Inflammatory macrophage treated with lipopolysaccharide for 1 hour (primary cell): ENCODE measurements around the gene DST.

Experiments
- DNase-seq, 2 donors: peaks; one replicate each; pipeline ENCODE4 v3.0.0-alpha.2; 2020 to 2022

The DST gene

DNA sequence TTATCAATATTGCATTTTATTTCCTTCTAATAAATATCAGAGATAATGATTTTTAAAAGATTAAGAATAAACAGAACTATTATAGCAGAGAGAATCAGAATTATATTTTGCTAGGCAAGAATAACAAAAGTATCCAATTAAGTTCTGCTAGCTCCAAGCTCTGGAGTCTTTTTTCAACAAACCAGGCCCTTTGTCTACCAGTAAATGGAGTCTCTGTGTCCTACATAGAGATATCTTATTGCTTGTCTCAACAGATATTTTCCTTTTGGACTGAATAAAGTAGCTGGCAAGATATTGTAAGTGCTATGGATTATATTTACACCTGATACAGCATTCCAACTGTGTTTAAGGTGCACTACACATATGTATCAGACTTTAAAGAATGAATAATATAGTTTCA is 107.1 kb downstream of the DST start:
- DNase-seq: no peak

GRCh38 chr6:56534680-56535419 is 107.8 kb downstream of the DST start:
- no peak for DNase-seq

- no peak for DNase-seq
Observed at GRCh38 chr6:56532766-56533551, 109.7 kb downstream of the DST start.

DNA sequence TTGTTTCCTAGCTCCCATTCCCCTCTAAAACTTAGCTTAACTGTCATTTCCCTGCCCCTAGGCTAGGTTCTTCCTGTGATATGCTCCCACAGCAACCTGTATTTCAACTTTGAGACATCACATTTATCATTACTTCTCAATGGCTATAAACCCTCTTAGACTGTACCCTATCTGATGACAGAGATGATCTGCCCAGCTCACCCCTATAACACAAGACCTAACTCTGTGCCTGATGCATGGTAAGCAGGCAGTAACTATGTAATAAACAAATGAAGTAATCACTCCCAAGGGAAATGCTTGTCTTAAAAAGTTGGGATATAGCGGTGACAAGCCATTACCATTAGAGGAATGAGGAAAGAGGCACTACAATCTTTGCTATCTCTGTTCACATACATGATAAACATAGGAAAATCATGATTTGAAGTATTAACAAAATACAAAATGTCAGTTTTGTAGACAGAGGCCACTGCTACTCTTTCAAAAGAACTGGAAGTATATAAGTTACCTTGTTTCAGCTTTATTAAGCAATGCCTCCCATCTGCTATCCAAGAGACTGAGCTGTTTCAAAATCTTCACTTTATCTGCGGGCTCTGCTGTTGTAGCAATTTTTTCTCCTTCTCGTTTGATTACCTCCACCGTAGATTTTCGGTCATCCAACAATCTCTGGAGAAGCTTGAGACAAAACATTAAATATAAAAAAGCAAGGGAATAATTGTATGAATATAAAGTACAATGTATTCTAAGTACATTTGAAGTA is 110.7 kb downstream of the DST start:
- DNase-seq: no peak

DNA sequence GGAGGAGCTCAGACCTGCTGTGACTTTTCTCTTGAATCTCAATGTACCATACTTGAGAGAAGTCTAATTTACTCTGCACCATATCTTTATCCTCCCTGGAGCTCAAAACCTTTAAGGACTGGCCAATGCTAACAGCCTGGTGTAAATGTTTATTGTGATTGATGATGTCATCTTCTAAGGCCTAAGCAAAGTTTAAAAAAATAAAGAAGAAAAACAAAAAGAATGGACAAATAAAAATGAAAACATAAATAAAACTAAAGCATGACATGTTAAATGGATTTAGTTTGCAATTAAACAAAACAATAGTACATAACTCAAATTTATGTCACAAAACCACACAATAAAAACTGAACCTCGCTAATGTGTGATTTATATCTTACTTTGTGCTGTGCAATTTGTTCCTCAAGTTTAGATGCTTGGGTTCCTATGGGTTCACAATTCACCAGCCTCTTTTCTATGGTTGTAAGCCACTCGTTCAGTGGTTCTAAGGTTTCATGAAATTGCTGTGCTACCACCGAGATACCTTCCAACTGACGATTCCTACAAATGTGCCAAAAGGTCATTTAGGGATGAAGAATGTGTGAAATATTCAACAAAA is 113.0 kb downstream of the DST start:
- no peak for DNase-seq

DNA sequence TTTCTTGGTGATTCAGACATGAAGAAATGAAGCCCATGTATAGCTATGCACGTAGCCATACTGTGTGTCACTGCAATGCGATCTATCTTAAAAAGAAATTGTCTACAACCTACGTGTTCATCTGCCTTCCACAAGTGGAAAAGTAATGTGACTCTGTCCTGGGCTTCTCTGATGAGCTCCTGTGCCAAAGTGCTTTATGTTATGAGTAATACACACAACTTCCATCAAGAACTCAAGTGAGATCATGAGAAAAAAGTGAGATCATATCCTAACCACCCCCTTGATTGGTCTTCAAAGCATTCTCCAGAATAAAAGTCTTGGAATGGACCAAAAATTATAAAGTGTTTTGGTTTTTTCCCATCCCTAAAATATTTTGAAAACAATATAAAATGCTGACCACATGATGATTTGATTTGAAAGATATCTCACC is 114.3 kb downstream of the DST start:
- no peak for DNase-seq

- DNase-seq: no peak
Observed at GRCh38 chr6:56527934-56528333, 114.8 kb downstream of the DST start.

- DNase-seq: no peak
Observed at GRCh38 chr6:56526860-56527544, 115.7 kb downstream of the DST start.

DNA sequence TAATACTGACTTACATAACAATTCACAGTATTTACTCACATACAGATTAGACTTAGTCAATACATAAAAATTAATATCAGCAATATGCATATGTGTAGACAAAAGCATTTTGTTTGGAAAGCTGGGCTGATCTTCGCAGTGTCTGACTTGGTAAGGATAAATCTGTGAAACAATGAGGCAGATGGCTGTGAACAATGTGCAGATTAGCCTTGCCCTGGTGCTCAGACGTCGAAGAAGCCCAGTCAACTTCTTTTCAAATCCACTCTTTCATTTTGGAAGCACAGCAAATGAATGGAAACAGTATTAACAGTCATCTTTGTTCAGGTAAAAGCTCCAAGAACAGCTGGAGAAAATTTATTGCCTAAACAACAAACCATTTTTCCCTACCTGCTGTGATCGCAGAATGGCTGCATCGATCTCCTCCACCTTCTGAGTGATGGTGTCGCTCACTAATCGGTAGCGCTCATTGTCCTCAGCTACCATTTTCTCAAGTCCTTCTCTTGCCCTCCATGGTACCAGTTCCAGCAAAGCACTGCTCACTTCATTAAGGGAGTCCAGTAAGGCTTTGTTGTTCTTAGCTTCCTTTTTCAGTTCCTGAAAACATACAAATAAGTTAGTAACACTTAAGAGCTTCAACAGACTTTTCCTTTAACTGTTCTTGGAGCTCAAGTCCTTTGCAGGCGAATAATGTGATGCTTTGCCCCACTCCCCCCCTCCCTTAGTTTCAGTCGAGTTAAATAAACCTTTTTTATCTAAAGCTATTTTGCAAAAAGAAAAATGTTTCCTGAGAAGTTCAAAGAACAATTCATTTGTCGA is 116.5 kb downstream of the DST start:
- DNase-seq: no peak

GRCh38 chr6:56524891-56525703 is 117.6 kb downstream of the DST start:
- no peak for DNase-seq

- no peak for DNase-seq
Observed at GRCh38 chr6:56522495-56523270, 120.0 kb downstream of the DST start.

DNA sequence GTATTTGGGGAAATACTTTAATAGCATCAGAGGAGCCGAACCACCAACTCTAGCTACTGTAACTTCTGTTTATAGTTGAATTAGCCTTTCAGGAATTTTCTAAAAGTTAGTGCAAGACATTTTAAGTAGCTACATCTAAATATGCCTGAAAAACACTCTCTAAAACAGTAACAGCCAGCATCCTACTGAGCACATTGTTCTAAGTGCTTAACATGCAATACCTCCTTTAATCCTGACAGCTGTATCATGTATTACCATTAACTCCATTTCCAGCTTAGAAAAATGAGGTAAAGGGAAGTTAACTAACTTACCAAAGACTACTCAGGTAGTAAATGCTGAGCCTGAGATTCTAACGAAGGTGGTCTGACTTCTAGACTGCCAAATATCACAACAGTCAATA is 120.7 kb downstream of the DST start:
- no peak for DNase-seq

DNA sequence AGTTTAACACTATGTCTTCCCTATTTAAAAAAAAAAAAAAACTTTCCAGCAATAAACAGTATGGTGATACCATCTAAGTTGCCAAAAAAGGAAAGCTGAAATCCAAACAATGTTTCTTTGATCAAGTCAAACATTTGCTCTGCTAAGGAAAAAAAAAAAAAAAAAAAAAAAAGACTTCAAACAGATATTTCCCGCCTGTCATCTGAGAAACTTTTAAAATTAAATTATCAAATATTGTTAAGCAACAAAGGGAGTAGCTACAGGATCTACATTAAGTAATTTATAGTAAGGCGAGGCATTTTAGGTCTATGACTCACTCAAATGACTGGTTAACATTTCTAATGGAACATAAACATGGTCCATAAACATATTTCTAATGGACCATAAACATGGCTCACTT is 121.2 kb downstream of the DST start:
- no peak for DNase-seq

GRCh38 chr6:56520218-56520617 is 122.5 kb downstream of the DST start:
- DNase-seq: no peak

- DNase-seq: no peak
Observed at GRCh38 chr6:56518995-56519767, 123.5 kb downstream of the DST start.

- no peak for DNase-seq
Observed at GRCh38 chr6:56517155-56517745, 125.4 kb downstream of the DST start.

GRCh38 chr6:56516003-56516402 is 126.7 kb downstream of the DST start:
- DNase-seq: no peak

DNA sequence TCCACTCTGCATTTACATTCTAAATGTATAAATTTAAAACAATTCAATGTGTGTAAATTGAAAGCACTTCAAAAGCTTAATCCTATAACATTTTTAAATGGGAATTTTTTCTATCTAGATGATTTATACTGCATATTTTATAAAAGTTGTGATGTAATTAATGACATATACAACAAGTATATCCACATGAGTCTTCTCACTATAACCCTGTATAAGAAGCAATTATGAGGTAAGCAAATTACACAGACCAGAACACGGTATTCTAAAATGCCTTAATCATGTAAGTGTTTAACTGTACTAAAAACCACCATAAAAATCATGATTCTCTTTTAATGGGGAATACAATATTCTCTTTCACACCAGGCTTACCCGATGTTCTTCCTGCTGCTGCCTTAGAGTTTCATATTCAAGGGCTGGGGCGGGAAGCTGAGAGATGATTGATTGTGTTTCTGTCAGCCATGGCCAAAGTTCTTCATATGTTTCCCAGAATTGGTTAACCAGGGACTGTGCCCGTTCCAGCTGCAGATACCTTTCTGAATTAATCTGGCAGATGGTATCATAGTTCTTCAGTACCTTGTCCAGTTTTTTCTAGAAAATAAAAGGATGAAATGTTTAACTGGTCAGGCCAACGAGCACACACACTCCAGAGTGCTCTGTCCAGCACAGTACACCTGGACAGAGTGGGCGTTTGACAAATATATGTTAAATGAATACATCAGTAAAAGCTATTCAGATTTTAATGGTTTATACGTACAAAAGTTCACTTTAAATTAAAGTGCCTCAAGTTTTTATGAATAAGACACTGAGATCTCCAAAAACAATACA is 127.4 kb downstream of the DST start:
- DNase-seq: no peak
